Inferior parietal cortex (tissue), 1 donor: ENCODE data around the gene NRP2.

Experiments
- DNase-seq: peaks from one replicate; pipeline ENCODE4 v3.0.0-alpha.2; 2016; ENCODE audit errors: extremely low spot score

Gene NRP2

DNA sequence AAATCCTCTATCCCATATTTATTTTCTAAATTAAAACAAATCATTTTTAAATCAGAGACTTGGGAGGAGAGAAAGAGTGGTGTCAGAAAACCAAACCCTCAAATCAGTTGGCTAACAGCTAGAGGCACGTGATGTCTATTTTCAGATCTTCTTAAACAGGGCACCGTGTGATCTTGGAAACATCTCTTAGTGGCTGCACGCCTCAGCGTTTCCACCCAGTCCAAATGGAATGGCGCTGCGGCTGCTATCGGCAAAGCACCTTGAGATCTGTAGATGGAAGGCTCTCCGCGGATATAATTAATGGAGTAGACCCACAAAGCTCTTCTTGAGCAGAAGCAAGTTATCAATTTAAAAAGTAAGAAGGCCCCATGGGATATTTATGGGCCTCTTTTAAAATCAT is 50.0 kb downstream of the NRP2 start:
- no peak for DNase-seq

DNA sequence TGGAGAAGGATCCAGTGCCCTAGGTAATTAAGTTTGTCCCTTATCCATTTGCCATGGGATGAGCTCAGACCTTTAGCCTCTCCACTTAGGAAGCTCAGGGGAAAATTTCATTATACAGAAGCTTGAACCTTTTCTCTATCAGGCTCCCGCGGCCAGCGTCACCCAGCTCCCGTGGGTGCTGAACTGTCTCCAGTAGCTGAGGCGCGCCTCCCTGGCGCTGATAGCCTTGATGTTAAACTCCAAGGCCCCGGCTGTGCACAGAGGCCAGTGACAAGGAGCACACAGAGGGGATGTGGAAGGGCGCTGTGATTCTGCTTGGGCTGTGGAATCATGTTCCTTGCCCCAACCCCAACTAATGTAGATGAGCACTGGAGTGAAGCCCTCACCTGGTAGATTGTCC is 50.8 kb downstream of the NRP2 start:
- no peak for DNase-seq

- no peak for DNase-seq
Measured at GRCh38 chr2:205733648-205734047, 51.3 kb downstream of the NRP2 start.

- DNase-seq = no peak
Measured at GRCh38 chr2:205734436-205735037, 52.2 kb downstream of the NRP2 start.

DNA sequence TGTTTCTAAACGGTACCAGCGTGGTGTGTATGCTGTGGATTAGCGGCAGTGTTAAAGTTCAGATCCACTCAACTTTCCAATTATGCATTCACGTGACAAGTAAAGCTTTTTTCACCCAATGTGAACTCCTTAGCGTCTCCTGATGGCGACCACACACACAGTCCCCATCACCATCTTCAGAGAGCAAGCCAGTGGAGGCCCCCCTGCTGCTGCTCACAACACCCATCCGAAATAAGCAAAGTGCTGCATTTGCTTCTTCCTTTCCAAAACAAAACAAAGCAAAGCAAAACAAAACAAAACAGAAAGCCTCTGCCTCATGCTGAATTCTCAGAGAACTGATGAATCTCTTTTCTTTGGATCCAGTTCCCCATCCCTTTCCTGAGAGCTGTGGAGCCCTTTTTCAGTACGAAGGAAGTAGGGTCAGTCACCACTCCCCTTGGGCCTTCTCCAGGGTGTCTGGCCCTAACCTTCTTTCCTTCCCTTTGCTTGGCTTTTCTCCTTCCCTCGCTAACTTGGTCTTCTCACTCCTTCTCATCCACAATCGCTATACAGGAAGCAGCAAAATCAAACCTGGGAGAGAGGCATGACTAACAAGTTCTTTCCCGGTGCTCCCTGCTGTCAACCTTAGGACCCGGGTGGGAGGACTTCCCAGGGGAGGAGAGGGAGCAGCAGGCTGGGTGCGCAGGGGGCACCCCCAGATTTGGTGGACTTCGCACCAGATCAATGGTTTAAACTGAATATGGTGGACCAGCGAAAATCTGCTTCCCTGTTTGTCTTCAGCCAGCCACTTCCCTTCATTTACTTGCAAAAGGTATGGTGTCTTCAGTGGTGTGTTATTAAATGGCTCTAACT is 56.0 kb downstream of the NRP2 start:
- no peak for DNase-seq

DNA sequence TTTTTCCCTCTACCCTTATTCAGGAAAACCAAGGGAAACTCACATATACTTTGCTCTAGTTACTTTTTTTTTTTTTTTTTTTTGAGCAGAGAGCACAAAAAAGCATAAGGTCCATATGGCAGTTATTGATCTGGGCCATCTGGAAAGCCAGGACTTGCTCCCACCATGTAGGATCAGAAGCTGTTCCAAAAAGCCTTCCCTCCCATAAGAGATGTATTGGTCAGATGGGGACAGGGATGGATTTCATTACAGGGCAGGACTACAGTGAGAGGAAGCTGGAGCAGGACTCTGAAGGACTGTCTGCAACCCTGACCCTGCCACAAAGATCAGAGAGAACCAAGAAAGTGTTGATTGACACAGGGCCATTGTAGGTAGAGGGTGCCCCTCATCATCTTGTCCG is 57.3 kb downstream of the NRP2 start:
- no peak for DNase-seq

DNA sequence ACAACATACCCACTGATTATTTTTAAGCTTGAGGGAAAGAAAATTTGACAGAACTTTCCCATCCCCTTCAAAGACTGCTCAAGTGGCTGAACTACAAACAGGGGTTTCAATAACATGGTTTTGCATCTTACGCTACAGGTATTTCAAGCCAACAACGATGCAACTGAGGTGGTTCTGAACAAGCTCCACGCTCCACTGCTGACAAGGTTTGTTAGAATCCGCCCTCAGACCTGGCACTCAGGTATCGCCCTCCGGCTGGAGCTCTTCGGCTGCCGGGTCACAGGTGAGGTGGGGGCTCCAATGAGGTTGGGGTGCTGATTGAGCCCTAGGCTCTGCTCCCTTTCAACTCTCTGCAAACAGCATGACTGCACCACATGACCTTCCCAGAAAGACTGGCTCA is 58.1 kb downstream of the NRP2 start:
- DNase-seq = no peak

DNA sequence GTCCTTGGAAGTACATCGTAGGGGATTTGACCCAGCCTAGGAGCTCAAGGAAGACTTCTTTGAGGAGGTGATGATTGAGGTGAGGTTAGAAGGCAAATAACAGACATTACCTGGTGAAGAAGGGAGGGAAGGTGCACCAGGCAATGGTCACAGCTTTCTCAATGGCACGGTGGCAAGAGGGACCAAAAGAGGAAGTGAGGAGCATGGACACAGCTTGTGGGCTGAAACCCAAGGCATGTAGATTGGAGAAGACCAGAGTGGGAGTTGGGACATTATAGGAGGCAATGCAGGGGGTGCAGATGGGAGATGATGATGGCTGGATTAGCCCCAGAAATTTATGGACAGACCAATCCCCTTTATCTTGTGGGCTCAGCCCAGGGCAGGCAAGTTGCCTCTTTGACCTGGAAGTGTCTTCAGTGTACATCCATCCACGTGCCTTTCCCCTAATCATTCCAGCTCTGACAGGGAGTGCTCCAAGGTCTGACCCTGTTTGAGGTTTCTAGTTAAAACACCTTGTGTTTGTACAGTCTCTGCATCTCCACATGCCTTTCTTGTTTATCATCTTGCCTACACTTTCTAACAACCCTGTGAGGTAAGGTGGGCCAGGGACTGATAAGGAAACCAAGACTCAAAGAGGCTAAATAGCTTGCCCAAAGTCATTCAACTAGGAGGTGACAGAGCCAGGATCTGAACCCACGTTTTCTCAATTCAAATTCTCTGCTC is 59.1 kb downstream of the NRP2 start:
- no peak for DNase-seq

- no peak for DNase-seq
Measured at GRCh38 chr2:205743137-205743536, 60.8 kb downstream of the NRP2 start.

GRCh38 chr2:205744074-205744591 is 61.8 kb downstream of the NRP2 start:
- no peak for DNase-seq

GRCh38 chr2:205745661-205746419 is 63.5 kb downstream of the NRP2 start:
- no peak for DNase-seq

GRCh38 chr2:205746420-205746785 is 64.1 kb downstream of the NRP2 start:
- no peak for DNase-seq

- no peak for DNase-seq
Measured at GRCh38 chr2:205747829-205748386, 65.6 kb downstream of the NRP2 start.

- no peak for DNase-seq
Measured at GRCh38 chr2:205748639-205749038, 66.3 kb downstream of the NRP2 start.

DNA sequence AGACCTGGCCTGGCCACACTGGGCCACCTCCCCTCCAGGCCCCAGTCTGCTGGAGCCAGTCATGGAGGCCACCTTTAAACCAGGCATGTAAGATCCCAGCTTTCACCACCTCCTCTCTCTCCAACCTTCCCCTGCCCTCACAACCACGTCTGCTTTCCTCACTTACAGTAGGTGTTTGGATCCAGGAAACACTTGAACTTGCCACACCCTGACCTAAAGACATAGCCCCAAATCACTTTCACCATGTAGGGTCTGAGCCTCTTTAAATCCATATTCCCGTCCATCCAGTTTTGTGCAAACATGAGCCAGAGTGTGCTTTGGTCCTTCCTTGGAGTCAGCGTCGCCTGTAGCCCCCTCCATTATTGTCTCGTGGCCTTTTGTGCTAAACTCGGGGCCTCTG is 66.8 kb downstream of the NRP2 start:
- DNase-seq = no peak

GRCh38 chr2:205750797-205751196 is 68.5 kb downstream of the NRP2 start:
- no peak for DNase-seq

DNA sequence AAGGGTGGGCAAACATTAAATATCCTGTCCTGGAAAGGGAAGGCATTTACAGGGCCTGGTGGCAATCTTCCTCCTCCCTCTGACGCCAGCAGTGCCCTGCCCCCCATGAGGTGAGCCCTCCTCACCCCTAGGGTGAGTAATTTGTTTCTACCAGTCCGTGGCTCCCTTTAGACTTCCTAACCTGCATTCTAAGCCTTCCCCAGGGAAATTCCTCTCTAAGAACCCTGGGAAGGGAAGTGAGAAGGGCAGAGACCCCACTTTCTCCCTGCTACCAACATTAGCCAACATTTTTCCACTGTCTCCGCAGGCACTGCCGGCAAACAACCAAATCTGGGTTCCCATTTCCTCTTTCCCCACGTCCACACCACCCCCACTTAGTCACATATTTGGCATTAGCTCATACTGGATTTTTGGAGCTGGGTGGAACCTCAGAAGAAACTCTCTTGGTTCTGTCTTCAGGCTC is 69.3 kb downstream of the NRP2 start:
- DNase-seq = no peak

- no peak for DNase-seq
Measured at GRCh38 chr2:205752296-205752820, 70.1 kb downstream of the NRP2 start.

DNA sequence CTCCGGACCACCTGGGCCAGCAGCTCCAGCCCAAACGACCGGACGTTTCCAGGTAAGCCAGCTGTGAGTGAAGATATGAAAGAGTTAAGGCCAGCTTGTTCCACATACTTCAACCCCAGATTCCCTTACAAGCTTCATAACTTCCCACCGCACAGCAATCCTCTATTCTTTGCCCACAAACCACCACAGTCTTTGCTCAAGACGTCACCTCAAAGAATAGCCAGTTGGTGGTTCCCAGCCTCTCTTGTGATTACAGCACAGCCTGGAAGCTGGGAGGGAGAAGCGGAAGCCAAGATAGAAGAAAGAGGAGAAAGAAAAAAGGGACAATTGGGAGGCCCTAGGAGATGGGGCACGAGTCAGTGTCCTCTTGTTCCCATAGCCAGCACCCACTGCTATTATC is 70.6 kb downstream of the NRP2 start:
- no peak for DNase-seq

DNA sequence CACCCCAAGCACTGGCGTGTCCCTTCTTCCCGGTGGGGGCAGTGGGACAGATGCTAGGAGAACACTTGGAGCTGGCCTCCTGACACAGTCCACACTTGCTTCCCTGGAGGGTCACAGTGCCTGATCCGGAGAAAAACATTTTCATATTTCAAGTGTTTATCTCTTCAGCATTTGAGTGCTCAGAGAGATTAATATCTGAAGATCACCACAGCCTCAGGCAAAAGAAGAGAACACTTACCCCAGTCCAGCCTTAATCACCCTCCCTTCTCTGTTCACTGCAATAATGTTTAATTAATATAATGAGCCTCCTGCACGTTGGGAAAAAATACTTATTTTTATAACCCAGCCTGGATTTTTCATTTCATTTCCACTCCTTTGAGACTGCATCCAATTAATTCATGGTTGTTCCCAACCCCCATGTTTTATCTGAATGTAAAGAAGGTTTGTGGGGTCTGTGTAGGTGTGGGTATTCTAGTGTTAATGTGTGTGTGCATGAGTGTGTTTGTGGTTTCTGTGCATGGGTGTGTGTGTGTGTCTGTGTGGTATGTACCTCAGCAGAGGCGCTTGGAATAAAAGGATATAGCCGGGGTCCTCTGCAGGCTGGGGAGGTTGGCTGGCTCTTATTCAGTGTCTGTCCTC is 72.1 kb downstream of the NRP2 start:
- DNase-seq = no peak

DNA sequence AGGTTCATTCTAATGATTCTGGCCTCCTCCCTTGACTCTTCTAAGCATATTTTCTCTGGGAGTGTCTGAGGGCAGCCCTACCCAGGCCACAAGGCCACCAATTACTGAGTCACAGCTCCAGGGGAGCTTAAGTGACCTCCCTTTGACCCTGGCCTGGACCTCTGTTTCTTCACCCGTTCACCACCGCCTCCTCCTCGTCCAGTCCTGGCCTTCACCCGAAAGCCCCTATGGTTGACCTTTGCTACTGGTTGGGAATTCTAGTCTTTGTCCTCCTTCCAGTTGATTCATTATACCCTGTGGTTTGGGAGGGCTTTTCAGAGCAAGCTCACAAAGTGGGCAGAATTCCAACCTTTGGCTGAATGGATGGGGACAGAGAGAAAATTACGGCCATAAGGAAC is 72.6 kb downstream of the NRP2 start:
- DNase-seq = no peak
